SK-N-SH (cell line): ENCODE results near the gene KCNJ11.

ENCODE experiments used
- CTCF ChIP-seq: fragments of 200-600 bp; sonication (generic); IDR thresholded peaks from 2 replicates; pipeline ENCODE4 v1.6.1; 2017; ENCODE audit warnings: antibody characterized with exemption, mild to moderate bottlenecking, moderate library complexity
- ELF1 ChIP-seq: IDR thresholded peaks from 2 replicates; pipeline ENCODE4 v1.4.0; 2012
- FOXJ3 ChIP-seq: sonication (generic); formaldehyde crosslinking; IDR thresholded peaks from 2 replicates; pipeline ENCODE4 v1.5.1; 2020; ENCODE audit warnings: mild to moderate bottlenecking, missing genetic modification reagents
- JUND ChIP-seq: IDR thresholded peaks from 2 replicates; pipeline ENCODE4 v1.4.0; 2012
- RFX5 ChIP-seq: IDR thresholded peaks from 2 replicates; pipeline ENCODE4 v1.6.1; 2012; ENCODE audit warnings: mild to moderate bottlenecking, improper control_type of control experiment, low read length
- ZBTB33 ChIP-seq: IDR thresholded peaks from 2 replicates; pipeline ENCODE4 v1.4.0; 2012; ENCODE audit warnings: low read depth, borderline replicate concordance

- TF ChIP-seq CTCF: no peak
- no peak for TF ChIP-seq ELF1
- TF ChIP-seq FOXJ3 (CRISPR knock-in tag): no peak
- TF ChIP-seq JUND: no peak
- TF ChIP-seq RFX5: no peak
- no peak for TF ChIP-seq ZBTB33
Measured at GRCh38 chr11:17423533-17424310, 35.3 kb upstream of the KCNJ11 start.
